C1 segment of cervical spinal cord (tissue), 14 donors: ENCODE measurements around the gene KCNK10.

ENCODE experiments used
- DNase-seq, 14 donors: peaks; one replicate each; lab custom pipeline; 2025; lab: John Stamatoyannopoulos, UW

KCNK10 gene

DNA sequence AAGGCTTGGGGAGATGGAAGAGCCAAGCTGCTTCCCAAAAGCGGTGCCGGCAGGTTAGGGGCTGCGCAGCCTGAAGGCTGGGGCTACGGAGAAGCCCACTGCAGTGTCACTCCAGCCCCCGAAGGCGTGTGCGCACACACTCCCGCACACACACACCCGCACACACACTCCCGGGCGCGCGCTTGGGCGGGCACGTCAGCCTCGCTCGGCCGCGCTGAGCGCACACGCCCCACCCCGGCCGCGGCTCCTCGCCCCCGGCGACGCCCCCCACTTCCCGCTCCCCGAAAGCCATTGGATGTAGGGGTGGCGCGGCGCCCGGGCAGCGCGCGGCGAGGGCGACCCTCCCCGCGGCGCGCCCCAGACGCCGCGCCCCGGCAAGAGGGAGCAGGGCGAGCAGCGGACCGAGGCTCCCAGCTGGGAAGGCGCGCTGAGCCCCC is at the start of gene KCNK10:
KCNK10 (minus strand) TSS at position 184 of the 437 bp plus-strand sequence. CDS start 471 bp downstream, outside the sequence.
- DNase-seq = peak in 3 of 14 donors; percentile 44 to 71 (median 50)

DNA sequence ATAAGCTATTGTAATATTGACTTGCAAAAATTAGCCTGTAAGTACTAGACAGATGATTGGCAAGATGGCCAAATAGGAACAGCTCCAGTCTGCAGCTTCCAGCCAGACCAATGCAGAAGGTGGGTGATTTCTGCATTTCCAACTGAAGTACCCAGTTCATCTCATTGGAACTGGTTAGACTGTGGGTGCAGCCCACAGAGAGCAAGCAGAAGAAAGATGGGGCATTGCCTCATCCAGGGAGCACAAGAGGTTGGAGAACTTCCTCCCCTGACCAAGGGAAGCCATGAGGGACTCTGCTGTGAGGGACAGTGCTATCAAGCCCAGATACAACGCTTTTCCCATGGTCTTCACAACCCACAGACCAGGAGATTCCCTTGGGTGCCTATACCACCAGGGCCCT is 46.4 kb upstream of the KCNK10 start:
- DNase-seq = no peak

DNA sequence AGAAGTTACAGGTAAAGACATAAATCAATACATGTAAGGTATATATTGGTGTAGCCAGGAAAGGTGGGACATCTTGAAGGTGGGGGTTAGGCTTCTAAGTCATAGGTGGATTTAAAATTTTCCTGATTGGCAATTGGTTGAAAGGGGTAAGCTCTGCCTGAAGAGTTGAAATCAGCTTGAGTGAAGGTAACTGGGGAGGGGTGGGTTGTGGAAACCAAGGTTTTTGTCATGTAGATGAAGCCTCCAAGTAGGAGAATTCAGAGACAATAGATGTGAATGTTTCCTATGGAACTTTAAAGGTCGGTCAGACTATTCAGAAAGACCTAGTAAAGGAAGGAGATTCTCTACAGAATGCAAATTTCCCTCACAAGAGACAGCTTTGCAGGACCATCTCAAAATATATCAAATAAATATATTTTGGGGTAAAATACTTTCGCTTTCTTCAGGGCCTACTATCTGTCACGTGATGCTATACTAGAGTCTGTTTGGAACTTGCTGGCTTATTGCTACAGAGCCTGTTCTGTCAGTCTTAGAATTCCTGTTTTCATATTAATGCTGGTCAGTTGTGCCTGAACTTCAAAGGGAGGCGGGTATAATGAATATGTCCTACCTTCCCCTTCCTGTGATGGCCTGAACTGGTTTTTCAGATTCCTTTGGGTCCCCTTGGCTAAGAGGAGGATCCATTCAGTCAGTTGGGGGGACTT is 41.8 kb upstream of the KCNK10 start:
- no peak for DNase-seq

GRCh38 chr14:88363644-88364043 is 40.6 kb upstream of the KCNK10 start:
- DNase-seq = no peak

GRCh38 chr14:88359500-88359899 is 36.4 kb upstream of the KCNK10 start:
- peak in 1 of 14 donors; percentile 15 for DNase-seq

- no peak for DNase-seq
Measured at GRCh38 chr14:88354358-88354757, 31.3 kb upstream of the KCNK10 start.

- DNase-seq = peak in 1 of 14 donors; percentile 5
Measured at GRCh38 chr14:88352698-88353097, 29.6 kb upstream of the KCNK10 start.

GRCh38 chr14:88351966-88352691 is 29.1 kb upstream of the KCNK10 start:
- DNase-seq = peak in 2 of 14 donors; percentile 6 to 8

DNA sequence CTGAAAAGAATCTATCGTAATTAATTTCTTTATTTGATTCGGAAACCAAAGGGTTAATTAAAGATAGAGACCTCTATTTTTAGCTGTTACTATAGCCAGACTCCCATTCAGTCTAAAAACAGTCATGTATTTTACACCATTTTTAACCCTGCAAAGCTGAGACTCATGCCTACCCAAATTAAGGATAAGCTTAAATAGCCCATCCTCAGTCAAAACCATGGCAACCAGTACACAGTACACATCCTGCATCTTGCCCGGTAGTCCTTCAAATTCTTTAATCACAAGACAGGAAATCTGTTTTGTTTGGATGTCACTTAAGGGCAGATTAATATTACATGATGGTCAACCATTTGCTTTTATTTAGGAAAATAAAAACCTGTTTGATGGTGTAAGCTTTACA is 25.5 kb upstream of the KCNK10 start:
- DNase-seq = no peak

- no peak for DNase-seq
Measured at GRCh38 chr14:88346048-88346639, 23.1 kb upstream of the KCNK10 start.

- no peak for DNase-seq
Measured at GRCh38 chr14:88342980-88343379, 19.9 kb upstream of the KCNK10 start.

GRCh38 chr14:88340357-88340756 is 17.3 kb upstream of the KCNK10 start:
- DNase-seq = no peak

GRCh38 chr14:88333036-88333435 is 10.0 kb upstream of the KCNK10 start:
- DNase-seq = no peak

DNA sequence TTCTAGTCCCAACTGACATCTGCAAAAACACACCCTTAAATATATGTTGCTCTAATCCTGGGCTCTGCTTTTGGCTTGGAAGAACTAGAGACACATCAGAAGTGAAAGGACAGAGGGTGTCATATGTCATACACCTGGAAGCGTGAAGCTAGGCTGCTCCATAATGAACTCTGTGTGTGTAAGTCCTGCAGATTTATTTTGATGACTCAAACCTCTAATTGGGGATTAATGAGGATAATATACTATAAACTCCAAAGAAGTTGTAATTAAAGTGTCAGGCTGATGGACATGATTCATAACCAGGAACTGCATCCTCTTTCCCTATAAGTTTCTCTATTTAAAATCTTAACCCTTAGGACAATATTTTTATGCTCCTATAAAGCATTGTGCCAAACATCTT is 4.4 kb upstream of the KCNK10 start:
- no peak for DNase-seq

DNA sequence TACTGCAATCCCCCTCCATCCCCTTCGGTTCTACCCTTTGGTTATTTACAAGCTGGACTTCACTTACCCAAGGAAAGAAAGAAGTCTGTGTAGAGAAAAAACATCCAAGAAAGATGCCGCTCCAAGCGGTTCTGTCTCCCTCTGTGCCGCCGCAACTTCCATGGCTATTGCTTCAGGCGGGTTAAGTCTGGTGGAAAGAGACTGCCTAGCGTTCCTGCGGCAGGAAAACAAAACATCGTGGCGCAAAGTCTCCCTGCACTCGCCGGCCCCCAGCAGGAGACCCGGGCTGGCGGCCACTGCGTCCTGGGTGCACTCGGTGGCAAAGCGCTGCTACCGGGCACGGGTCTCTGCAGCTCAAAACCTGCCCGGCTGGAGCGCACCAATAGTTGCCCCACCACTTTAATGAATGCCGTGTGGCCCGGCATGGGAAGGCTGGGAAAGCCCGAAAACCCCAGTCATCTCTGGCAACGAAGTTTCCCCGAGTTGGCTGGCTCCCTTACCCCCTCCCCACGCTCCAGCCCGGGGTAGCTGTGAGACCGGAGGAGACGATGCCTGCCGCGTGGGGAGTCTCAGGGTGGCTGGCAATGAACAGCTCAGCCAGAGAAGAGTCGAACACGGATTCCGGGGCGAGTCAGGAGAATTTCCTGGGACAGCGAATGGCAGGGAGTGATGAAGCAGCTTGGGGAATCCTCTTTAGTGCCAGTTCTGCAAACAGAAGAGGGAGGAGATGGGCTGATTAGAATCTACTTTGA is 3.5 kb upstream of the KCNK10 start:
- peak in 3 of 14 donors; percentile 28 to 62 (median 51) for DNase-seq

DNA sequence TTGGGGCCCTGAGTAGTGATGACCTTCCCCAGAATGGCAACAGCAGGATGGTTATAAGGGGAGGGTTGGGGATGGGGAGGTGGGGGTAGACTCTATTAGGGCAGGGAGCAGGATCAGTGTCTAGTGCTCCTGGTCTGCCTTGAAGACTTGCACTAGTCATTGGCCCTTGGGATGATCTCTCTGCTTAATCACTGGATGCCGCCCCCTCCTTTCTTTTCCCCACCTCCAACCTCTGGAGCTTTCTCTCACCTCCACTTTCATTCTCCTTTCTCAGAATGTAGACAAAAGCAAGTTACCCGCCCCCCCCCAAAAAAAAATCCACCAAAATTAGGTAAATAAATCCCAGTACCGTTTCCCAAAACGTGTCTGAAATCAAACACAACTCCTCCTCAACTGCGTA is 2.8 kb upstream of the KCNK10 start:
- no peak for DNase-seq

DNA sequence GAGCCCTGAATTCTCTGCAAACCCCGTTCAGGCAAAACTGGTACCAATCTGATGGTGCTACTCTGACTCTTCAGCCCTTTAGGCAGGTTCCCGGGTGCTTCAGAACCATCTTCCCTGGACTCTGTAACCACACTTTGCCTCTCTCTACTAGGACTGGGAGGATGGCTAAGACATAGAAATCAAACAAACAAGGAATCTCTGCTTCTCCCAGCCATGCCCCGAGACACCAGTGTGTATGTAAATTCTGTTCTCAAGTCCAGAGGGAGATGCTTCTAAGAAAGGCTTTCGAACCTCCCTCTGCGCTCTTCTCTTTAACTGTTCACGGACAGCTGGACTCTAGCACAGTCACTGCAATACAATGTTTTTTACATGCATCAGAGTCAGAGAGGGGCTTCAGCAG is 1.9 kb upstream of the KCNK10 start:
- DNase-seq = peak in 2 of 14 donors; percentile 26 to 31

- no peak for DNase-seq
Measured at GRCh38 chr14:88324491-88324890, 1.4 kb upstream of the KCNK10 start.

- DNase-seq = peak in 2 of 14 donors; percentile 40 to 44
Measured at GRCh38 chr14:88323523-88324199, 592 bp upstream of the KCNK10 start.

- DNase-seq = peak in 1 of 14 donors; percentile 75
Measured at GRCh38 chr14:88322504-88323085, 474 bp downstream of the KCNK10 start.
